ENCODE data around the gene ZNF674.

- TF ChIP-seq CTCF (IDR thresholded peaks at IDR 0.05; ENCODE audit: low read length) (no peak), EZH2 (IDR thresholded peaks at IDR 0.05; ENCODE audit: borderline replicate concordance, low read length) (no peak)
Observed at GRCh38 chrX:46587158-46587557, 41.9 kb upstream of the ZNF674 start.
